Measurements from ENCODE around the gene SNED1. TPM values are rescaled to one million over a fixed set of nuclear protein-coding genes. Genes with fewer than 3 reads are reported as not detected.
"Not testable (repeated sequence)": the region's sequence is repeated elsewhere in the genome, so short reads cannot be mapped to it uniquely, and the experiment has no call there.

SNED1 gene
- polyA plus RNA-seq, 2 of the 4 experiments (the other 2 are of a cell fraction), result 0.15 to 0.21 TPM

- FAIRE-seq, result no peak
- Histone ChIP-seq H3K4me3 (no peak overlapping the region), H3K4me1 (peaks cover 36% of the 10 kb centered on the region), H3K4me2 (peak overlapping the region; percentile 73; the same call in 2 of the 3 replicates), H3K9me3 (no peaks in the 10 kb centered on the region), H3K27ac (peak overlapping the region in 1 of 2 experiments; percentile 72; a peak in 3 of 6 replicates)
- ChIA-PET CTCF (interaction anchor here (0.7 kb wide), 1 partner anchor 10 kb away, joined by 3 read pairs; the partner anchor contains the start of gene MTERF4), POLR2A (interaction anchor here (1.4 kb wide), 1 partner anchor 13 kb away, joined by 3 read pairs; no protein-coding TSS in a partner anchor)
- ATAC-seq, result no peak
- DNase-seq (ENCODE audit: low read depth in 1 of 2, low spot score in 1 of 2), result no peak
- 94% methylated on average over 16 of the region's 22 CpGs for WGBS (ENCODE audit: missing lambda C conversion rate)
- TF ChIP-seq HOXB5 (CRISPR knock-in tag; IDR thresholded peaks at IDR 0.05), result no peak
- TF ChIP-seq NFE2L2 (conservative IDR thresholded peaks at IDR 0.05; ENCODE audit: low read length), result no peak
- TF ChIP-seq, protein P1, sequence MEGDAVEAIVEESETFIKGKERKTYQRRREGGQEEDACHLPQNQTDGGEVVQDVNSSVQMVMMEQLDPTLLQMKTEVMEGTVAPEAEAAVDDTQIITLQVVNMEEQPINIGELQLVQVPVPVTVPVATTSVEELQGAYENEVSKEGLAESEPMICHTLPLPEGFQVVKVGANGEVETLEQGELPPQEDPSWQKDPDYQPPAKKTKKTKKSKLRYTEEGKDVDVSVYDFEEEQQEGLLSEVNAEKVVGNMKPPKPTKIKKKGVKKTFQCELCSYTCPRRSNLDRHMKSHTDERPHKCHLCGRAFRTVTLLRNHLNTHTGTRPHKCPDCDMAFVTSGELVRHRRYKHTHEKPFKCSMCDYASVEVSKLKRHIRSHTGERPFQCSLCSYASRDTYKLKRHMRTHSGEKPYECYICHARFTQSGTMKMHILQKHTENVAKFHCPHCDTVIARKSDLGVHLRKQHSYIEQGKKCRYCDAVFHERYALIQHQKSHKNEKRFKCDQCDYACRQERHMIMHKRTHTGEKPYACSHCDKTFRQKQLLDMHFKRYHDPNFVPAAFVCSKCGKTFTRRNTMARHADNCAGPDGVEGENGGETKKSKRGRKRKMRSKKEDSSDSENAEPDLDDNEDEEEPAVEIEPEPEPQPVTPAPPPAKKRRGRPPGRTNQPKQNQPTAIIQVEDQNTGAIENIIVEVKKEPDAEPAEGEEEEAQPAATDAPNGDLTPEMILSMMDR (IDR thresholded peaks at IDR 0.05), result no peak
- TF ChIP-seq KDM1A (IDR thresholded peaks at IDR 0.05; ENCODE audit: low read depth), result no peak
- TF ChIP-seq ZSCAN20 (CRISPR knock-in tag; IDR thresholded peaks at IDR 0.05), result no peak
- no peak for TF ChIP-seq EHMT2 (IDR thresholded peaks at IDR 0.05; ENCODE audit: low read depth)
- TF ChIP-seq, protein P2, sequence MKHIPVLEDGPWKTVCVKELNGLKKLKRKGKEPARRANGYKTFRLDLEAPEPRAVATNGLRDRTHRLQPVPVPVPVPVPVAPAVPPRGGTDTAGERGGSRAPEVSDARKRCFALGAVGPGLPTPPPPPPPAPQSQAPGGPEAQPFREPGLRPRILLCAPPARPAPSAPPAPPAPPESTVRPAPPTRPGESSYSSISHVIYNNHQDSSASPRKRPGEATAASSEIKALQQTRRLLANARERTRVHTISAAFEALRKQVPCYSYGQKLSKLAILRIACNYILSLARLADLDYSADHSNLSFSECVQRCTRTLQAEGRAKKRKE (CRISPR knock-in tag; IDR thresholded peaks at IDR 0.05; ENCODE audit: low read depth), result no peak
- no peak for TF ChIP-seq CBX8 (IDR thresholded peaks at IDR 0.05)
Measured at GRCh38 chr2:241091734-241092445, 93.5 kb downstream of the SNED1 start.

- Histone ChIP-seq H3K27ac (peak overlapping the region; percentile 60 to 72; a peak in 5 of 6 replicates), H3K9me3 (no peaks in the 10 kb centered on the region), H3K4me2 (peak overlapping the region; percentile 73), H3K4me1 (peaks cover 36% of the 10 kb centered on the region), H3K4me3 (no peak overlapping the region)
- WGBS (ENCODE audit: missing lambda C conversion rate), result 73% methylated on average over 8 of the region's 8 CpGs
- FAIRE-seq (no peak), DNase-seq (ENCODE audit: low read depth in 1 of 2, low spot score in 1 of 2) (peak in 1 of 2 experiments; percentile 24), ATAC-seq (peak in 1 of 2 experiments; percentile 36; a peak in 3 of 6 replicates)
- ChIA-PET CTCF (no interaction called here), POLR2A (interaction anchor here (1.4 to 1.8 kb wide), 2 partner anchors 10 to 14 kb away, joined by 3 to 7 read pairs; partner anchors contain the start of gene MTERF4)
- TF ChIP-seq HEYL (CRISPR knock-in tag; IDR thresholded peaks at IDR 0.05) (no peak), CBX8 (IDR thresholded peaks at IDR 0.05) (no peak), POLR2A (IDR thresholded peaks at IDR 0.05; ENCODE audit: low read length) (no peak), NFE2L2 (conservative IDR thresholded peaks at IDR 0.05; ENCODE audit: low read length) (no peak), EP300 (IDR thresholded peaks at IDR 0.05) (no peak), ZFP36 (IDR thresholded peaks at IDR 0.05; ENCODE audit: borderline replicate concordance, partially characterized antibody) (no peak), PHF8 (IDR thresholded peaks at IDR 0.05; ENCODE audit: borderline replicate concordance, low read depth) (no peak), MYC (IDR thresholded peaks at IDR 0.05; ENCODE audit: borderline replicate concordance, low read length) (no peak)
- TF ChIP-seq, protein P3, sequence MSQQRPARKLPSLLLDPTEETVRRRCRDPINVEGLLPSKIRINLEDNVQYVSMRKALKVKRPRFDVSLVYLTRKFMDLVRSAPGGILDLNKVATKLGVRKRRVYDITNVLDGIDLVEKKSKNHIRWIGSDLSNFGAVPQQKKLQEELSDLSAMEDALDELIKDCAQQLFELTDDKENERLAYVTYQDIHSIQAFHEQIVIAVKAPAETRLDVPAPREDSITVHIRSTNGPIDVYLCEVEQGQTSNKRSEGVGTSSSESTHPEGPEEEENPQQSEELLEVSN (IDR thresholded peaks at IDR 0.05; ENCODE audit: borderline replicate concordance, low read depth), result no peak
Measured at GRCh38 chr2:241092677-241093076, 94.3 kb downstream of the SNED1 start.

DNA sequence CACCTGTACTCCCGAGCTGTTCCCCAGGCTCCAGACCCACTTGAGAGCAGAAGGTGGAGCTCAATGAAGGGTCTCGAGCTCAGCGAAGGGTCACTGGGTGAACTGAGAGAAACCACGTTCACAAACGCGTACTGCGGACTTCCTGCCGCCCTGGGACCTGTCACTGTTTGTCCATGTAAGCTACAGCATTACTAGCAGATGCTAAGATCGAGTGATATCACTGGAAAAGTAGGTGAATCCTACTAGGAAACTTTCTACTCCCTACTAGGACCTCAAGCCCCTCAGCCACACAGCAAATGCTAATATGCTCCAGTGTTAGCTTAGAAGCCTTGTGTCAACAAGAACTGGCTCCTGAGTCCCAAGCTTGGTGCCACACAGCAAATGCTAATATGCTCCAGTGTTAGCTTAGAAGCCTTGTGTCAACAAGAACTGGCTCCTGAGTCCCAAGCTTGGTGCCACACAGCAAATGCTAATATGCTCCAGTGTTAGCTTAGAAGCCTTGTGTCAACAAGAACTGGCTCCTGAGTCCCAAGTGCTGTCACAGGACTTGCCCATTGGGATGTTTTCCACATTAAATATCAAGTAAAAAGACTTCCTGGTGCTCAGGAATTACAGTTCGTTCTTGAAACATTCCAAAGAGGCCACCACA is 94.8 kb downstream of the SNED1 start:
- peak overlapping the region; percentile 73 for H3K4me2 ChIP-seq
- H3K27ac ChIP-seq, result peak overlapping the region; percentile 60 to 72; a peak in 5 of 6 replicates
- not testable (repeated sequence) for H3K4me3 ChIP-seq, FAIRE-seq, H3K9me3 ChIP-seq
- 4% methylated on average over 10 of the region's 10 CpGs for WGBS (ENCODE audit: missing lambda C conversion rate)
- POLR2A ChIA-PET, result interaction anchor here (1.8 kb wide), 1 partner anchor 9 kb away, joined by 7 read pairs; the partner anchor contains the start of gene MTERF4
- peaks cover 36% of the 10 kb centered on the region for H3K4me1 ChIP-seq
- ATAC-seq (peak; percentile 94 to 95), DNase-seq (ENCODE audit: low read depth in 1 of 2, low spot score in 1 of 2) (peak in 1 of 2 experiments; percentile 83)
- TF ChIP-seq, protein P3 (IDR thresholded peaks at IDR 0.05; ENCODE audit: borderline replicate concordance, low read depth), result 0 out of 2 replicates have a peak, but pooled peaks have one; percentile 22
- peak in 1 of 2 experiments; percentile 20; a peak in 1 of 5 replicates for TF ChIP-seq EP300 (IDR thresholded peaks at IDR 0.05)
- TF ChIP-seq CEBPB (IDR thresholded peaks at IDR 0.05), result peak in 1 of 2 experiments; percentile 12; a peak in 1 of 4 replicates
- peak; percentile 75 for TF ChIP-seq GATA3 (IDR thresholded peaks at IDR 0.05; ENCODE audit: borderline replicate concordance)
- TF ChIP-seq, protein P4, sequence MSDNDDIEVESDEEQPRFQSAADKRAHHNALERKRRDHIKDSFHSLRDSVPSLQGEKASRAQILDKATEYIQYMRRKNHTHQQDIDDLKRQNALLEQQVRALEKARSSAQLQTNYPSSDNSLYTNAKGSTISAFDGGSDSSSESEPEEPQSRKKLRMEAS (IDR thresholded peaks at IDR 0.05), result peak; percentile 74
- peak in 1 of 2 experiments; percentile 64; a peak in 2 of 5 replicates for TF ChIP-seq JUN (IDR thresholded peaks at IDR 0.05)
- peak; percentile 46 for TF ChIP-seq ZFP36 (IDR thresholded peaks at IDR 0.05; ENCODE audit: borderline replicate concordance, partially characterized antibody)
- CTCF ChIA-PET, result interaction anchor here (0.7 kb wide), 1 partner anchor 179 kb away, joined by 4 read pairs; no protein-coding TSS in a partner anchor
